ENCODE results near the gene DENND1A. TPM values are rescaled to one million over a fixed set of nuclear protein-coding genes. Genes with fewer than 3 reads are reported as not detected.
A peak's percentile ranks its signal among the peaks of the same experiment; 100 is the strongest.
"Not testable (repeated sequence)": the region's sequence is repeated elsewhere in the genome, so short reads cannot be mapped to it uniquely, and the experiment has no call there.

The DENND1A gene
- total and polyA plus RNA-seq, 2 of the 13 experiments (the other 11 are each of a cell fraction or from before 2014, with no cell fraction given) = 14.8 to 30.1 TPM

DNA sequence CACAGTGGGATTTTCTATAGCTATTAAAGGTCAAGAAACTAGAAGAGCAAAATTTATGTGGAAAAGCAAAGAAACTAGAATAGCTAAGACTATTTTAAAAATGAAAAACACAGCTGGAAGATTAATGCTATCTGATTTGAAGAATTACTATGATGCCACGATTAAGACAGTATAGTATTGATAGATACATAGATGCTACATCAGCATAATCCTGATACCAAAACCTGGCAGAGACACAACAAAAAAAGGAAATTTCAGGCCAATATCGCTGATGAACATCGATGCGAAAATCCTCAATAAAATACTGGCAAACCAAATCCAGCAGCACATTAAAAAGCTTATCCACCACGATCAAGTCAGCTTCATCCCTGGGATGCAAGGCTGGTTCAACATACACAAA lies 201.4 kb downstream of the DENND1A start:
- TF ChIP-seq MAFK (conservative IDR thresholded peaks at IDR 0.05 in 1 of 2, IDR thresholded peaks at IDR 0.05 in 1 of 2; ENCODE audit: low read length in 2 of 2) (peak in 1 of 2 experiments; percentile 69; a peak in 3 of 4 replicates), MAFF (IDR thresholded peaks at IDR 0.05; ENCODE audit: low read depth, low read length) (peak; percentile 29; the same call in 1 of the 2 replicates)
- CTCF ChIA-PET (ENCODE audit: low intra/inter-chr PET ratio, low total read pairs); POLR2A ChIA-PET; H4K20me1 ChIP-seq (ENCODE audit: insufficient read depth, low read length); in situ Hi-C loops (cut with HindIII; ENCODE audit: extremely low pct_ligation_motif_present, low pct_unique_long_range_greater_than_20kb); H3K4me3 ChIP-seq (replicated peaks in 1 of 3; ENCODE audit: insufficient read depth in 1 of 3, low read depth in 2 of 3, low read length in 3 of 3); intact Hi-C loops (cut with micrococcal nuclease; ENCODE audit: unreplicated experiment); DNase-seq (ENCODE audit: low spot score); H3K27ac ChIP-seq (ENCODE audit: extremely low read length, insufficient read depth, low read length); BruUV-seq (replicated peaks); H3K4me2 ChIP-seq (ENCODE audit: low read depth, low read length); H3K4me1 ChIP-seq (ENCODE audit: insufficient read depth, low read length); H3K36me3 ChIP-seq (replicated peaks in 1 of 2; ENCODE audit: control insufficient read depth in 1 of 2, insufficient read depth in 2 of 2, low read length in 2 of 2); H3K9me3 ChIP-seq (ENCODE audit: low read length); H2AFZ ChIP-seq (ENCODE audit: low read length); H3K79me2 ChIP-seq (ENCODE audit: insufficient read depth, low read length); H3K27me3 ChIP-seq (ENCODE audit: control insufficient read depth in 1 of 2, insufficient read depth in 2 of 2, low read length in 2 of 2); FAIRE-seq; ATAC-seq; H3K9ac ChIP-seq (ENCODE audit: insufficient read depth, low read depth, low read length): not testable (repeated sequence)
- WGBS (ENCODE audit: low lambda C conversion rate) = 83% methylated on average over 5 of the region's 5 CpGs

DNA sequence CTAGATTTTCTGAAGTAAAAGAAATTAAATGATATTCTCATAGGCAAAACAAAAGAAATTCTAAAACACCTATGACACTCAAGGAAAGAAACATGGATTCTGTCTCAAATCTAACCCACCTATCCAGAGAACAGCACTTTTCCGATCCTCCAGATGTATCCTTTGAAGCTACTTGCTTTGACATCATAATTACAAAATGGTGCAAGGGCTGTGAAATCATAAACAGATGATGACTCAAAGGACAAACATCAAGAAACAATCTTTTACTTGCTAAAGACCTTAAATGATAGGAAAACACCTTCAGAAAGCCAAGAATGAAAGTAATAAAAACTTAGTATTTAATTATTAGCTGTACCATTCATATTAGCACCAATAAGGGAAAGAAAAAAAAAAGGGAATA lies 202.6 kb downstream of the DENND1A start:
- POLR2A ChIA-PET = no interaction called here
- WGBS (ENCODE audit: low lambda C conversion rate) = 92% methylated on average over 1 of the region's 1 CpG
- no peak overlapping the region for H3K4me3 ChIP-seq (replicated peaks in 1 of 3; ENCODE audit: insufficient read depth in 1 of 3, low read depth in 2 of 3, low read length in 3 of 3)
- no peak overlapping the region for H3K27ac ChIP-seq (ENCODE audit: extremely low read length, insufficient read depth, low read length)
- no peaks in the 10 kb centered on the region for H4K20me1 ChIP-seq (ENCODE audit: insufficient read depth, low read length)
- H3K9ac ChIP-seq (ENCODE audit: insufficient read depth, low read depth, low read length) = no peak overlapping the region
- FAIRE-seq (no peak), DNase-seq (ENCODE audit: low spot score) (no peak), ATAC-seq (no peak)
- intact Hi-C loops (cut with micrococcal nuclease; ENCODE audit: unreplicated experiment) (no loop called here), in situ Hi-C loops (cut with HindIII; ENCODE audit: extremely low pct_ligation_motif_present, low pct_unique_long_range_greater_than_20kb) (no loop called here)
- peaks cover 0 to 1% of the 10 kb centered on the region in 2 experiments; a peak in 1 of 5 replicates for H3K36me3 ChIP-seq (replicated peaks in 1 of 2; ENCODE audit: control insufficient read depth in 1 of 2, insufficient read depth in 2 of 2, low read length in 2 of 2)
- H3K9me3 ChIP-seq (ENCODE audit: low read length) = peaks cover 14% of the 10 kb centered on the region
- H3K79me2 ChIP-seq (ENCODE audit: insufficient read depth, low read length) = no peaks in the 10 kb centered on the region
- no TSS peak for BruUV-seq (replicated peaks)
- H2AFZ ChIP-seq (ENCODE audit: low read length) = no peak overlapping the region
- no peaks in the 10 kb centered on the region for H3K27me3 ChIP-seq (ENCODE audit: control insufficient read depth in 1 of 2, insufficient read depth in 2 of 2, low read length in 2 of 2)
- CTCF ChIA-PET (ENCODE audit: low intra/inter-chr PET ratio, low total read pairs) = no interaction called here
- H3K4me1 ChIP-seq (ENCODE audit: insufficient read depth, low read length) = no peaks in the 10 kb centered on the region
- no peak overlapping the region for H3K4me2 ChIP-seq (ENCODE audit: low read depth, low read length)
- TF ChIP-seq ETV6 (CRISPR knock-in tag; conservative IDR thresholded peaks at IDR 0.05) = no peak
- TF ChIP-seq PAF1 (CRISPR knock-in tag; IDR thresholded peaks at IDR 0.05) = no peak
- no peak for TF ChIP-seq ZBTB38 (CRISPR knock-in tag; IDR thresholded peaks at IDR 0.05)
- TF ChIP-seq ZNF776 (CRISPR knock-in tag; IDR thresholded peaks at IDR 0.05) = no peak
- TF ChIP-seq MEIS2 (CRISPR knock-in tag; IDR thresholded peaks at IDR 0.05) = no peak
- no peak for TF ChIP-seq FOXO1 (CRISPR knock-in tag; IDR thresholded peaks at IDR 0.05)
- no peak for TF ChIP-seq KDM1A (CRISPR knock-in tag; IDR thresholded peaks at IDR 0.05)
- TF ChIP-seq, protein P1, sequence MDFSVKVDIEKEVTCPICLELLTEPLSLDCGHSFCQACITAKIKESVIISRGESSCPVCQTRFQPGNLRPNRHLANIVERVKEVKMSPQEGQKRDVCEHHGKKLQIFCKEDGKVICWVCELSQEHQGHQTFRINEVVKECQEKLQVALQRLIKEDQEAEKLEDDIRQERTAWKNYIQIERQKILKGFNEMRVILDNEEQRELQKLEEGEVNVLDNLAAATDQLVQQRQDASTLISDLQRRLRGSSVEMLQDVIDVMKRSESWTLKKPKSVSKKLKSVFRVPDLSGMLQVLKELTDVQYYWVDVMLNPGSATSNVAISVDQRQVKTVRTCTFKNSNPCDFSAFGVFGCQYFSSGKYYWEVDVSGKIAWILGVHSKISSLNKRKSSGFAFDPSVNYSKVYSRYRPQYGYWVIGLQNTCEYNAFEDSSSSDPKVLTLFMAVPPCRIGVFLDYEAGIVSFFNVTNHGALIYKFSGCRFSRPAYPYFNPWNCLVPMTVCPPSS (IDR thresholded peaks at IDR 0.05) = no peak
- TF ChIP-seq ARHGAP35 (CRISPR knock-in tag; IDR thresholded peaks at IDR 0.05; ENCODE audit: borderline replicate concordance) = no peak
- TF ChIP-seq HMG20B (CRISPR knock-in tag; conservative IDR thresholded peaks at IDR 0.05) = no peak
- TF ChIP-seq DNMT1 (CRISPR knock-in tag; IDR thresholded peaks at IDR 0.05) = no peak
- TF ChIP-seq, protein P2, sequence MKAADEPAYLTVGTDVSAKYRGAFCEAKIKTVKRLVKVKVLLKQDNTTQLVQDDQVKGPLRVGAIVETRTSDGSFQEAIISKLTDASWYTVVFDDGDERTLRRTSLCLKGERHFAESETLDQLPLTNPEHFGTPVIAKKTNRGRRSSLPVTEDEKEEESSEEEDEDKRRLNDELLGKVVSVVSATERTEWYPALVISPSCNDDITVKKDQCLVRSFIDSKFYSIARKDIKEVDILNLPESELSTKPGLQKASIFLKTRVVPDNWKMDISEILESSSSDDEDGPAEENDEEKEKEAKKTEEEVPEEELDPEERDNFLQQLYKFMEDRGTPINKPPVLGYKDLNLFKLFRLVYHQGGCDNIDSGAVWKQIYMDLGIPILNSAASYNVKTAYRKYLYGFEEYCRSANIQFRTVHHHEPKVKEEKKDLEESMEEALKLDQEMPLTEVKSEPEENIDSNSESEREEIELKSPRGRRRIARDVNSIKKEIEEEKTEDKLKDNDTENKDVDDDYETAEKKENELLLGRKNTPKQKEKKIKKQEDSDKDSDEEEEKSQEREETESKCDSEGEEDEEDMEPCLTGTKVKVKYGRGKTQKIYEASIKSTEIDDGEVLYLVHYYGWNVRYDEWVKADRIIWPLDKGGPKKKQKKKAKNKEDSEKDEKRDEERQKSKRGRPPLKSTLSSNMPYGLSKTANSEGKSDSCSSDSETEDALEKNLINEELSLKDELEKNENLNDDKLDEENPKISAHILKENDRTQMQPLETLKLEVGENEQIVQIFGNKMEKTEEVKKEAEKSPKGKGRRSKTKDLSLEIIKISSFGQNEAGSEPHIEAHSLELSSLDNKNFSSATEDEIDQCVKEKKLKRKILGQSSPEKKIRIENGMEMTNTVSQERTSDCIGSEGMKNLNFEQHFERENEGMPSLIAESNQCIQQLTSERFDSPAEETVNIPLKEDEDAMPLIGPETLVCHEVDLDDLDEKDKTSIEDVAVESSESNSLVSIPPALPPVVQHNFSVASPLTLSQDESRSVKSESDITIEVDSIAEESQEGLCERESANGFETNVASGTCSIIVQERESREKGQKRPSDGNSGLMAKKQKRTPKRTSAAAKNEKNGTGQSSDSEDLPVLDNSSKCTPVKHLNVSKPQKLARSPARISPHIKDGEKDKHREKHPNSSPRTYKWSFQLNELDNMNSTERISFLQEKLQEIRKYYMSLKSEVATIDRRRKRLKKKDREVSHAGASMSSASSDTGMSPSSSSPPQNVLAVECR (CRISPR knock-in tag; IDR thresholded peaks at IDR 0.05; ENCODE audit: borderline replicate concordance) = no peak
- no peak for TF ChIP-seq ZNF20 (CRISPR knock-in tag; IDR thresholded peaks at IDR 0.05)
